Fibroblast of lung (primary cell): ENCODE measurements around the gene ITIH2. TPM values are rescaled to one million over a fixed set of nuclear protein-coding genes. Genes with fewer than 3 reads are reported as not detected.

ENCODE experiments used
- DNase-seq, 2 donors: peaks; one replicate each; pipeline versions ENCODE4 v3.0.0 to v3.0.0-alpha.2; 2010; ENCODE audit warnings: low read depth in 2 of 2
- H2AFZ ChIP-seq: 2 replicates; pipeline ENCODE4 v1.5.1; 2012; ENCODE audit warnings: low read length, control low read depth, inconsistent platforms
- H3K27ac ChIP-seq: 2 replicates; pipeline ENCODE4 v1.5.1; 2011; ENCODE audit warnings: low read length, control low read depth; ENCODE audit not compliant: insufficient read depth
- H3K27me3 ChIP-seq: 2 replicates; pipeline ENCODE4 v1.5.1; 2011; ENCODE audit warnings: mild to moderate bottlenecking, low read length; ENCODE audit not compliant: control insufficient read depth, insufficient read depth
- H3K36me3 ChIP-seq: 2 replicates; pipeline ENCODE4 v1.5.1; 2011; ENCODE audit warnings: low read length; ENCODE audit not compliant: control insufficient read depth, insufficient read depth
- H3K4me1 ChIP-seq: 2 replicates; pipeline ENCODE4 v1.5.1; 2011; ENCODE audit warnings: low read length; ENCODE audit not compliant: control insufficient read depth, insufficient read depth; ENCODE audit errors: extremely low read depth
- H3K4me2 ChIP-seq: 2 replicates; pipeline ENCODE4 v1.5.1; 2011; ENCODE audit warnings: low read length, control low read depth; ENCODE audit not compliant: insufficient read depth; ENCODE audit errors: extremely low read depth
- H3K4me3 ChIP-seq, 4 experiments: fragments of 200-600 bp in 1 of 4; sonication (generic) in 1 of 4; replicated peaks in 1 of 4; 2 replicates each; pipeline ENCODE4 v1.5.1; 2011 to 2016; ENCODE audit warnings: low read length in 4 of 4, low read depth in 3 of 4, mild to moderate bottlenecking in 3 of 4, control low read depth in 2 of 4, inconsistent platforms in 1 of 4, mixed read lengths in 1 of 4; ENCODE audit not compliant: insufficient read depth in 1 of 4; ENCODE audit errors: control extremely low read depth in 1 of 4
- H3K79me2 ChIP-seq: 2 replicates; pipeline ENCODE4 v1.5.1; 2012; ENCODE audit warnings: mild to moderate bottlenecking, low read length, inconsistent platforms; ENCODE audit not compliant: control insufficient read depth, insufficient read depth
- H3K9ac ChIP-seq: 2 replicates; pipeline ENCODE4 v1.5.1; 2011; ENCODE audit warnings: mild to moderate bottlenecking, low read length, control low read depth; ENCODE audit not compliant: insufficient read depth
- H3K9me3 ChIP-seq: 2 replicates; pipeline ENCODE4 v1.5.1; 2012; ENCODE audit warnings: low read depth, low read length; ENCODE audit not compliant: control insufficient read depth, insufficient read depth
- H4K20me1 ChIP-seq: 2 replicates; pipeline ENCODE4 v1.5.1; 2011; ENCODE audit warnings: low read length; ENCODE audit not compliant: control insufficient read depth, insufficient read depth; ENCODE audit errors: extremely low read depth
- CTCF ChIP-seq, 2 donors: IDR thresholded peaks in 1 of 2; conservative IDR thresholded peaks in 1 of 2; 1 replicate in 1 of 2; 2 replicates in 1 of 2; pipeline ENCODE4 v1.5.1; 2011 to 2012; ENCODE audit warnings: low read length in 2 of 2, control low read depth in 1 of 2, inconsistent platforms in 1 of 2, low read depth in 1 of 2, mild to moderate bottlenecking in 1 of 2
- EZH2 ChIP-seq: IDR thresholded peaks from 2 replicates; pipeline ENCODE4 v1.5.1; 2012; ENCODE audit warnings: low read length, control low read depth, mild to moderate bottlenecking; ENCODE audit errors: missing control alignments
- polyA plus RNA-seq, 2 donors: library from polyadenylated mRNA; depleted of rRNA in 1 of 2; stranded (reverse) in 1 of 2; unstranded in 1 of 2; fragments of >200 nt; gene quantifications; 2 replicates each; pipeline ENCODE4 v1.2.1, GENCODE V29; 2011 to 2012; ENCODE audit warnings: missing spikeins in 1 of 2
- total RNA-seq: library from RNA; depleted of rRNA; stranded (reverse); fragments of >200 nt; gene quantifications from 2 replicates; pipeline ENCODE4 v1.2.1, GENCODE V29; 2014

The ITIH2 gene
- total and polyA plus RNA-seq, 2 donors (not counting 1 experiment from before 2014, with no cell fraction given) = not detected

- H3K27me3 ChIP-seq = no peaks in the 10 kb centered on the region
- no peaks in the 10 kb centered on the region for H3K9me3 ChIP-seq
- H3K36me3 ChIP-seq = no peaks in the 10 kb centered on the region
- H3K4me2 ChIP-seq = no peak overlapping the region
- no peak overlapping the region for H3K27ac ChIP-seq
- DNase-seq = peak; percentile 83 to 84
- no peaks in the 10 kb centered on the region for H3K4me1 ChIP-seq
- H4K20me1 ChIP-seq = no peaks in the 10 kb centered on the region
- no peaks in the 10 kb centered on the region for H3K79me2 ChIP-seq
- TF ChIP-seq CTCF (conservative IDR thresholded peaks at IDR 0.05 in 1 of 2, IDR thresholded peaks at IDR 0.05 in 1 of 2; ENCODE audit: low read depth in 1 of 2, low read length in 2 of 2) = no peak
- no peak for TF ChIP-seq EZH2
- H3K9ac ChIP-seq = no peak overlapping the region
- H3K4me3 ChIP-seq = no peak overlapping the region
- no peak overlapping the region for H2AFZ ChIP-seq
Measured at GRCh38 chr10:7767209-7767608, 64.1 kb downstream of the ITIH2 start.

GRCh38 chr10:7768417-7768816, 65.3 kb downstream of the ITIH2 start:
- Histone ChIP-seq H3K9me3 (no peaks in the 10 kb centered on the region), H2AFZ (no peak overlapping the region), H3K79me2 (no peaks in the 10 kb centered on the region), H3K4me2 (no peak overlapping the region), H3K9ac (no peak overlapping the region), H4K20me1 (no peaks in the 10 kb centered on the region), H3K27me3 (no peaks in the 10 kb centered on the region), H3K27ac (no peak overlapping the region), H3K4me1 (no peaks in the 10 kb centered on the region), H3K4me3 (no peak overlapping the region), H3K36me3 (no peaks in the 10 kb centered on the region)
- DNase-seq = no peak
- TF ChIP-seq EZH2 = no peak
- TF ChIP-seq CTCF (conservative IDR thresholded peaks at IDR 0.05 in 1 of 2, IDR thresholded peaks at IDR 0.05 in 1 of 2; ENCODE audit: low read depth in 1 of 2, low read length in 2 of 2) = no peak

- no peaks in the 10 kb centered on the region for H3K4me1 ChIP-seq
- no peak overlapping the region for H2AFZ ChIP-seq
- H3K79me2 ChIP-seq = no peaks in the 10 kb centered on the region
- no peak overlapping the region for H3K27ac ChIP-seq
- no peak for DNase-seq
- H3K4me3 ChIP-seq = no peak overlapping the region
- H3K36me3 ChIP-seq = peaks cover 7% of the 10 kb centered on the region
- H3K9ac ChIP-seq = no peak overlapping the region
- H3K27me3 ChIP-seq = no peaks in the 10 kb centered on the region
- H3K4me2 ChIP-seq = no peak overlapping the region
- H3K9me3 ChIP-seq = no peaks in the 10 kb centered on the region
- H4K20me1 ChIP-seq = no peaks in the 10 kb centered on the region
- TF ChIP-seq EZH2 = no peak
- TF ChIP-seq CTCF (conservative IDR thresholded peaks at IDR 0.05 in 1 of 2, IDR thresholded peaks at IDR 0.05 in 1 of 2; ENCODE audit: low read depth in 1 of 2, low read length in 2 of 2) = no peak
Measured at GRCh38 chr10:7773845-7774801, 71.0 kb downstream of the ITIH2 start.
